Activated T-helper 2 cell treated with anti-CD3 and anti-CD28 coated beads, Interferon-gamma antibody, Interleukin-2, Interleukin-4, amounts not matched to agents 10 μg/mL and 5 μg/mL and 100 μg/mL, durations not matched to agents 14 hours and 24 hours and 36 hours (primary cell): ENCODE data around the gene WBP1. TPM values are rescaled to one million over a fixed set of nuclear protein-coding genes. Genes with fewer than 3 reads are reported as not detected.
"Not testable (repeated sequence)": the region's sequence is repeated elsewhere in the genome, so short reads cannot be mapped to it uniquely, and the experiment has no call there.

Source experiments
- DNase-seq: peaks from one replicate; pipeline ENCODE4 v3.0.0; 2021; ENCODE audit warnings: low spot score
- H3K27ac Mint-ChIP-seq: one replicate; pipeline ENCODE4 v1.8.0; 2021; ENCODE audit warnings: mixed read lengths
- H3K27me3 Mint-ChIP-seq: one replicate; pipeline ENCODE4 v1.8.0; 2021; ENCODE audit warnings: low read depth, mixed read lengths
- H3K36me3 Mint-ChIP-seq: one replicate; pipeline ENCODE4 v1.8.0; 2021; ENCODE audit warnings: low read depth, mixed read lengths
- H3K4me1 Mint-ChIP-seq: one replicate; pipeline ENCODE4 v1.8.0; 2021; ENCODE audit warnings: low read depth, mixed read lengths
- H3K4me3 Mint-ChIP-seq: one replicate; pipeline ENCODE4 v1.8.0; 2021; ENCODE audit warnings: low read depth, mild to moderate bottlenecking, moderate library complexity, mixed read lengths
- H3K9me3 Mint-ChIP-seq: one replicate; pipeline ENCODE4 v1.8.0; 2021; ENCODE audit warnings: mixed read lengths
- intact Hi-C: fragments of 100-400 bp; cut with micrococcal nuclease; formaldehyde crosslinking; loops from one replicate; pipeline ENCODE4 v1.15.1; 2023
- total RNA-seq: library from RNA; stranded (reverse); gene quantifications from 2 replicates; pipeline ENCODE4 v1.2.3, GENCODE V29; 2022

Gene WBP1
- total RNA-seq: 38.6 and 40.7 TPM in 2 replicates

GRCh38 chr2:74458132-74458937, at the start of gene WBP1:
TSS of gene WBP1 (plus strand) at chr2:74458438. CDS start at chr2:74458603, 165 bp downstream.
- H3K4me1 Mint-ChIP-seq: peaks cover 33% of the 10 kb centered on the region
- intact Hi-C loops: loop anchor here (1.0 to 10.0 kb wide), 6 partner anchors 14 to 1224 kb away; partner anchors contain the start of genes AUP1, CCT7, HK2 and HTRA2
- H3K36me3 Mint-ChIP-seq: peaks cover 41% of the 10 kb centered on the region
- peak; percentile 100 for DNase-seq
- H3K4me3 Mint-ChIP-seq: peak within 1 kb of the TSS; percentile 99
- no peaks in the 10 kb centered on the region for H3K9me3 Mint-ChIP-seq
- H3K27ac Mint-ChIP-seq: peak within 1 kb of the TSS; percentile 99
- H3K27me3 Mint-ChIP-seq: no peaks in the 10 kb centered on the region

GRCh38 chr2:74413001-74413698, 45.1 kb upstream of the WBP1 start:
- intact Hi-C loops: no loop called here
- DNase-seq: no peak
- H3K27me3 Mint-ChIP-seq: peaks cover 21% of the 10 kb centered on the region
- peaks cover 10% of the 10 kb centered on the region for H3K4me1 Mint-ChIP-seq
- no peaks in the 10 kb centered on the region for H3K9me3 Mint-ChIP-seq
- no peak overlapping the region for H3K4me3 Mint-ChIP-seq
- no peaks in the 10 kb centered on the region for H3K36me3 Mint-ChIP-seq
- no peak overlapping the region for H3K27ac Mint-ChIP-seq

GRCh38 chr2:74414441-74414840, 43.8 kb upstream of the WBP1 start:
- Mint-ChIP-seq H3K36me3 (no peaks in the 10 kb centered on the region), H3K4me3 (no peak overlapping the region), H3K9me3 (no peaks in the 10 kb centered on the region), H3K4me1 (peaks cover 10% of the 10 kb centered on the region), H3K27ac (no peak overlapping the region), H3K27me3 (peaks cover 12% of the 10 kb centered on the region)
- no peak for DNase-seq
- intact Hi-C loops: no loop called here

- Mint-ChIP-seq H3K4me3 (peak overlapping the region; percentile 66), H3K27me3 (peaks cover 12% of the 10 kb centered on the region), H3K4me1 (peaks cover 12% of the 10 kb centered on the region), H3K27ac (no peak overlapping the region), H3K36me3 (no peaks in the 10 kb centered on the region), H3K9me3 (no peaks in the 10 kb centered on the region)
- intact Hi-C loops: no loop called here
- no peak for DNase-seq
Measured at GRCh38 chr2:74414881-74415761, 43.1 kb upstream of the WBP1 start.

- H3K4me3 Mint-ChIP-seq: peak overlapping the region; percentile 46
- no peaks in the 10 kb centered on the region for H3K9me3 Mint-ChIP-seq
- no peaks in the 10 kb centered on the region for H3K36me3 Mint-ChIP-seq
- DNase-seq: no peak
- H3K4me1 Mint-ChIP-seq: peaks cover 16% of the 10 kb centered on the region
- H3K27ac Mint-ChIP-seq: no peak overlapping the region
- peaks cover 12% of the 10 kb centered on the region for H3K27me3 Mint-ChIP-seq
- intact Hi-C loops: no loop called here
Measured at GRCh38 chr2:74415762-74416395, 42.4 kb upstream of the WBP1 start.

GRCh38 chr2:74416778-74417177, 41.5 kb upstream of the WBP1 start:
- Mint-ChIP-seq H3K9me3 (no peaks in the 10 kb centered on the region), H3K4me3 (no peak overlapping the region), H3K4me1 (peaks cover 21% of the 10 kb centered on the region), H3K27ac (no peak overlapping the region), H3K36me3 (no peaks in the 10 kb centered on the region), H3K27me3 (peaks cover 12% of the 10 kb centered on the region)
- no peak for DNase-seq
- intact Hi-C loops: no loop called here

GRCh38 chr2:74417197-74417596, 41.0 kb upstream of the WBP1 start:
- no peak overlapping the region for H3K4me3 Mint-ChIP-seq
- no peak for DNase-seq
- intact Hi-C loops: no loop called here
- H3K4me1 Mint-ChIP-seq: peaks cover 21% of the 10 kb centered on the region
- H3K36me3 Mint-ChIP-seq: no peaks in the 10 kb centered on the region
- peaks cover 12% of the 10 kb centered on the region for H3K27me3 Mint-ChIP-seq
- no peaks in the 10 kb centered on the region for H3K9me3 Mint-ChIP-seq
- H3K27ac Mint-ChIP-seq: no peak overlapping the region

- Mint-ChIP-seq H3K4me1 (peaks cover 23% of the 10 kb centered on the region), H3K9me3 (no peaks in the 10 kb centered on the region), H3K4me3 (no peak overlapping the region), H3K27me3 (peaks cover 11% of the 10 kb centered on the region), H3K27ac (no peak overlapping the region), H3K36me3 (no peaks in the 10 kb centered on the region)
- no peak for DNase-seq
- intact Hi-C loops: no loop called here
Measured at GRCh38 chr2:74417763-74418162, 40.5 kb upstream of the WBP1 start.

GRCh38 chr2:74418312-74418711, 39.9 kb upstream of the WBP1 start:
- H3K4me3 Mint-ChIP-seq: no peak overlapping the region

GRCh38 chr2:74419345-74419744, 38.9 kb upstream of the WBP1 start:
- Mint-ChIP-seq H3K36me3 (peaks cover 2% of the 10 kb centered on the region), H3K27me3 (peaks cover 4% of the 10 kb centered on the region), H3K9me3 (no peaks in the 10 kb centered on the region), H3K4me3 (no peak overlapping the region), H3K27ac (no peak overlapping the region), H3K4me1 (peaks cover 19% of the 10 kb centered on the region)
- intact Hi-C loops: no loop called here
- no peak for DNase-seq

More at GRCh38 chr2:74418312-74418711, 39.9 kb upstream of the WBP1 start:
- intact Hi-C loops: no loop called here
- no peaks in the 10 kb centered on the region for H3K36me3 Mint-ChIP-seq
- peaks cover 24% of the 10 kb centered on the region for H3K4me1 Mint-ChIP-seq
- DNase-seq: no peak
- H3K27ac Mint-ChIP-seq: no peak overlapping the region
- peaks cover 9% of the 10 kb centered on the region for H3K27me3 Mint-ChIP-seq
- no peaks in the 10 kb centered on the region for H3K9me3 Mint-ChIP-seq

GRCh38 chr2:74420006-74420405, 38.2 kb upstream of the WBP1 start:
- Mint-ChIP-seq H3K4me1 (peaks cover 19% of the 10 kb centered on the region), H3K27me3 (peaks cover 2% of the 10 kb centered on the region), H3K27ac (peak overlapping the region; percentile 1), H3K36me3 (peaks cover 6% of the 10 kb centered on the region), H3K9me3 (no peaks in the 10 kb centered on the region), H3K4me3 (peak overlapping the region; percentile 9)
- intact Hi-C loops: no loop called here
- no peak for DNase-seq

GRCh38 chr2:74420443-74421103, 37.7 kb upstream of the WBP1 start:
- H3K27me3 Mint-ChIP-seq, H3K9me3 Mint-ChIP-seq, DNase-seq: not testable (repeated sequence)
- intact Hi-C loops: loop anchor here (1.0 kb wide), 1 partner anchor 34 kb away; no protein-coding TSS in a partner anchor
- Mint-ChIP-seq H3K4me3 (peak overlapping the region; percentile 100), H3K27ac (peak overlapping the region; percentile 85), H3K4me1 (peaks cover 19% of the 10 kb centered on the region), H3K36me3 (peaks cover 12% of the 10 kb centered on the region)
